B cell (primary cell): ENCODE results near the gene PSKH1. TPM values are rescaled to one million over a fixed set of nuclear protein-coding genes. Genes with fewer than 3 reads are reported as not detected.

ENCODE experiments used
- ATAC-seq: fragments of 200-7000 bp; cut with Tn5 transposase; one replicate; pipeline ENCODE4 v1.10.0; 2021; ENCODE audit warnings: low read depth, mild to moderate bottlenecking, moderate number of reproducible peaks, moderate library complexity
- CTCF ChIA-PET: fragments of 350-600 bp; sonication (Branson Sonifier 250); formaldehyde crosslinking; loops from one replicate; lab custom pipeline; 2021; ENCODE audit warnings: antibody characterized with exemption, inconsistent platforms; lab: Charles Lee
- POLR2A ChIA-PET: fragments of 350-600 bp; sonication (Branson Sonifier 250); formaldehyde crosslinking; loops from one replicate; lab custom pipeline; 2021; ENCODE audit warnings: antibody characterized with exemption; lab: Charles Lee
- DNase-seq: peaks from one replicate; pipeline ENCODE4 v3.0.0; 2013
- H2AFZ ChIP-seq: 2 replicates; pipeline ENCODE4 v1.6.1; 2012; ENCODE audit warnings: mild to moderate bottlenecking, low read depth, low read length; ENCODE audit not compliant: insufficient read depth, poor library complexity, severe bottlenecking
- H3K27ac ChIP-seq, 2 donors: 1 replicate in 1 of 2; 2 replicates in 1 of 2; pipeline ENCODE4 v1.5.1; 2012 to 2013; ENCODE audit warnings: low read length in 2 of 2, mild to moderate bottlenecking in 2 of 2, moderate library complexity in 1 of 2
- H3K27me3 ChIP-seq, 4 experiments: fragments of 200-600 bp in 1 of 4; sonication (generic) in 1 of 4; replicated peaks in 1 of 4; 1 replicate in 2 of 4; 2 replicates in 2 of 4; pipeline versions ENCODE4 v1.6.1 to v1.7.0; 2013 to 2016; ENCODE audit warnings: low read length in 3 of 4, mild to moderate bottlenecking in 2 of 4, mixed read lengths in 1 of 4, moderate library complexity in 1 of 4; ENCODE audit not compliant: insufficient read depth in 4 of 4, control insufficient read depth in 3 of 4; ENCODE audit errors: control extremely low read depth in 1 of 4
- H3K36me3 ChIP-seq, 2 experiments: replicated peaks in 1 of 2; 1 replicate in 1 of 2; 2 replicates in 1 of 2; pipeline versions ENCODE4 v1.6.1 to v1.7.1; 2013; ENCODE audit warnings: low read length in 1 of 2; ENCODE audit not compliant: insufficient read depth in 2 of 2, control insufficient read depth in 1 of 2; ENCODE audit errors: control extremely low read depth in 1 of 2, extremely low read depth in 1 of 2
- H3K4me1 ChIP-seq, 2 donors: fragments of 200-600 bp in 1 of 2; sonication (generic) in 1 of 2; 1 replicate in 1 of 2; 2 replicates in 1 of 2; pipeline versions ENCODE4 v1.5.1 to v1.6.1; 2013 to 2017; ENCODE audit warnings: low read length in 2 of 2; ENCODE audit not compliant: control insufficient read depth in 2 of 2, insufficient read depth in 2 of 2
- H3K4me2 ChIP-seq: replicated peaks from 2 replicates; pipeline ENCODE3; 2012; ENCODE audit warnings: mild to moderate bottlenecking, low read depth, low read length; ENCODE audit not compliant: poor library complexity, severe bottlenecking
- H3K4me3 ChIP-seq, 5 experiments: fragments of 200-600 bp in 1 of 5; sonication (generic) in 1 of 5; 1 replicate in 3 of 5; 2 replicates in 2 of 5; pipeline versions ENCODE4 v1.5.1 to v1.7.0; 2011 to 2016; ENCODE audit warnings: low read length in 4 of 5, mild to moderate bottlenecking in 4 of 5, low read depth in 2 of 5, control low read depth in 1 of 5, moderate library complexity in 1 of 5; ENCODE audit not compliant: insufficient read depth in 1 of 5; ENCODE audit errors: control extremely low read depth in 1 of 5, extremely low read depth in 1 of 5
- H3K79me2 ChIP-seq: fragments of 200-600 bp; sonication (generic); one replicate; pipeline ENCODE4 v1.6.0; 2016; ENCODE audit warnings: low read length; ENCODE audit not compliant: control insufficient read depth, insufficient read depth
- H3K9ac ChIP-seq: fragments of 200-600 bp; sonication (generic); 2 replicates; pipeline ENCODE4 v1.6.1; 2017; ENCODE audit warnings: mild to moderate bottlenecking, low read length, moderate library complexity
- H3K9me3 ChIP-seq, 3 donors: one replicate each; pipeline versions ENCODE4 v1.6.1 to v1.7.1; 2013; ENCODE audit warnings: low read length in 2 of 3; ENCODE audit not compliant: control insufficient read depth in 2 of 3, insufficient read depth in 1 of 3; ENCODE audit errors: control extremely low read depth in 1 of 3
- H4K20me1 ChIP-seq: 2 replicates; pipeline ENCODE4 v1.6.0; 2012; ENCODE audit warnings: mild to moderate bottlenecking, low read length; ENCODE audit not compliant: insufficient read depth, control insufficient read depth, poor library complexity, severe bottlenecking
- H3K27ac Mint-ChIP-seq: one replicate; pipeline ENCODE4 v1.8.0; 2021; ENCODE audit warnings: mixed read lengths
- H3K27me3 Mint-ChIP-seq: one replicate; pipeline ENCODE4 v1.8.0; 2021; ENCODE audit warnings: mixed read lengths
- H3K4me1 Mint-ChIP-seq: one replicate; pipeline ENCODE4 v1.8.0; 2021; ENCODE audit warnings: mixed read lengths
- H3K4me3 Mint-ChIP-seq: one replicate; pipeline ENCODE4 v1.8.0; 2021; ENCODE audit warnings: mixed read lengths
- H3K9me3 Mint-ChIP-seq: one replicate; pipeline ENCODE4 v1.8.0; 2022; ENCODE audit warnings: mixed read lengths; ENCODE audit not compliant: insufficient read depth
- EZH2 ChIP-seq: IDR thresholded peaks from 2 replicates; pipeline ENCODE4 v1.6.1; 2012; ENCODE audit warnings: borderline replicate concordance, low read depth, mild to moderate bottlenecking, moderate library complexity, low read length; ENCODE audit not compliant: insufficient read depth, poor library complexity, severe bottlenecking
- WGBS: methylation state at CpG from one replicate; pipeline ENCODE4 v1.1.5; 2013; ENCODE audit warnings: missing lambda C conversion rate; ENCODE audit not compliant: insufficient coverage; 5-methylcytosine and 5-hydroxymethylcytosine counted together
- intact Hi-C: fragments of 100-400 bp; cut with micrococcal nuclease; formaldehyde crosslinking; loops from one replicate; pipeline ENCODE4 v1.10.0; 2022
- polyA plus RNA-seq: library from polyadenylated mRNA; depleted of rRNA; stranded (reverse); fragments of >200 nt; gene quantifications from 2 replicates; pipeline ENCODE4 v1.2.3, GENCODE V29; 2012
- total RNA-seq, 2 donors: library from RNA; stranded (reverse); fragments of 120-200 nt in 1 of 2; gene quantifications; 1 replicate in 1 of 2; 2 replicates in 1 of 2; pipeline versions ENCODE4 v1.2.3 to v1.2.4, GENCODE V29; 2013 to 2022
- TF ChIP-seq, protein P1 (sequence below): fragments of 200-600 bp; IDR thresholded peaks from one replicate; pipeline ENCODE4 v1.8.0; 2022; ENCODE audit warnings: antibody characterized with exemption, mild to moderate bottlenecking

PSKH1 gene
- total and polyA plus RNA-seq, 2 donors (not counting 1 experiment from before 2014, with no cell fraction given) = 20.1 to 29.1 TPM

DNA sequence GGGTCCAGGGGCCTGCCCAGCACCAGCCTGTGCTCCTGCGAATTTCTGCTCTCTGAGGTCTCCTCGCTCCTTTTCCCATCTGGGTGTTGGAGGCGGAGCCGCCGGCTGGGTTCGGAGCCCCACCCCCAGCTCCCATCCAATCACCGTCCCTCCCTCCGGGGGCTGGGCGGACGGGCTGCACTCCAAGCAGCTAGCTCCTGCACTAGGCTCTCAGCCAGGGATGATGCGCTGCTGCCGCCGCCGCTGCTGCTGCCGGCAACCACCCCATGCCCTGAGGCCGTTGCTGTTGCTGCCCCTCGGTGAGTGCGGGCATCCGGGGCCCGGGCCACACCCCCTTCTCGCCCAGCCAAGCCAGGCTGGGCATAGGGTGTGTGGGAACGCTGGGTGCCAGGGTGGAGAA is 8.4 kb upstream of the PSKH1 start, which contains the start of gene NRN1L:
TSS of gene NRN1L (plus strand) at position 202 of the 400 bp plus-strand sequence. CDS start at position 221, 19 bp downstream.
- POLR2A ChIA-PET = interaction anchor here (1.7 kb wide), 1 partner anchor 156 kb away, joined by 12 read pairs; no protein-coding TSS in a partner anchor
- Histone ChIP-seq H4K20me1 (no peaks in the 10 kb centered on the region), H3K27ac (no peak within 1 kb of the TSS), H3K4me1 (no peaks in the 10 kb centered on the region), H3K9me3 (no peaks in the 10 kb centered on the region), H3K27me3 (no peaks in the 10 kb centered on the region), H3K79me2 (peaks cover 6% of the 10 kb centered on the region), H2AFZ (no peak within 1 kb of the TSS), H3K4me2 (no peak within 1 kb of the TSS), H3K9ac (no peak within 1 kb of the TSS), H3K4me3 (no peak within 1 kb of the TSS), H3K36me3 (peaks cover 0 to 60% of the 10 kb centered on the region in 2 experiments)
- DNase-seq (no peak), ATAC-seq (no peak)
- intact Hi-C loops = no loop called here
- 96% methylated on average over 21 of the region's 22 CpGs for WGBS
- H3K27me3 Mint-ChIP-seq = no peaks in the 10 kb centered on the region
- H3K4me1 Mint-ChIP-seq = no peaks in the 10 kb centered on the region
- H3K4me3 Mint-ChIP-seq = no peak within 1 kb of the TSS
- CTCF ChIA-PET = interaction anchor here (0.8 to 9.3 kb wide), 40 partner anchors 8 to 343 kb away, joined by 3 to 151 read pairs (median 8); partner anchors contain the start of genes DDX28, DPEP2, DUS2 and GFOD2
- H3K27ac Mint-ChIP-seq = no peak within 1 kb of the TSS
- H3K9me3 Mint-ChIP-seq = no peaks in the 10 kb centered on the region
- TF ChIP-seq EZH2 = no peak
- TF ChIP-seq, protein P1, sequence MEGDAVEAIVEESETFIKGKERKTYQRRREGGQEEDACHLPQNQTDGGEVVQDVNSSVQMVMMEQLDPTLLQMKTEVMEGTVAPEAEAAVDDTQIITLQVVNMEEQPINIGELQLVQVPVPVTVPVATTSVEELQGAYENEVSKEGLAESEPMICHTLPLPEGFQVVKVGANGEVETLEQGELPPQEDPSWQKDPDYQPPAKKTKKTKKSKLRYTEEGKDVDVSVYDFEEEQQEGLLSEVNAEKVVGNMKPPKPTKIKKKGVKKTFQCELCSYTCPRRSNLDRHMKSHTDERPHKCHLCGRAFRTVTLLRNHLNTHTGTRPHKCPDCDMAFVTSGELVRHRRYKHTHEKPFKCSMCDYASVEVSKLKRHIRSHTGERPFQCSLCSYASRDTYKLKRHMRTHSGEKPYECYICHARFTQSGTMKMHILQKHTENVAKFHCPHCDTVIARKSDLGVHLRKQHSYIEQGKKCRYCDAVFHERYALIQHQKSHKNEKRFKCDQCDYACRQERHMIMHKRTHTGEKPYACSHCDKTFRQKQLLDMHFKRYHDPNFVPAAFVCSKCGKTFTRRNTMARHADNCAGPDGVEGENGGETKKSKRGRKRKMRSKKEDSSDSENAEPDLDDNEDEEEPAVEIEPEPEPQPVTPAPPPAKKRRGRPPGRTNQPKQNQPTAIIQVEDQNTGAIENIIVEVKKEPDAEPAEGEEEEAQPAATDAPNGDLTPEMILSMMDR = no peak

DNA sequence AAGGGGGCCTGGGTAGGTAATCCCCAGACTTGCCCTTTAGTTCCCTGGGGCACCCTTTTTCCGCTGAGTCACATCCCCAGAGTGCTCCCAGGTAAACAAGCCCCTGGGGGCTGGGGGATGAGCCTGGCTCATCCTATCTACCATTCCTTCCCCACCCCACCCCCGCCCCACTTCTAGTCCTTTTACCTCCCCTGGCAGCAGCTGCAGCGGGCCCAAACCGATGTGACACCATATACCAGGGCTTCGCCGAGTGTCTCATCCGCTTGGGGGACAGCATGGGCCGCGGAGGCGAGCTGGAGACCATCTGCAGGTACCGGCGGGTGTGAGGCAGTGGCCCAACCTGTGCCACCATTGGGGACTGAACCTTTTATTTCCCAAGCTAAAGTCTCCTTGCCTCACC is 7.5 kb upstream of the PSKH1 start:
- no peaks in the 10 kb centered on the region for H3K27me3 ChIP-seq
- TF ChIP-seq, protein P1 = no peak
- no peak for TF ChIP-seq EZH2
- peaks cover 6% of the 10 kb centered on the region for H3K79me2 ChIP-seq
- ChIA-PET CTCF (interaction anchor here (0.5 to 9.3 kb wide), 14 partner anchors 11 to 365 kb away, joined by 3 to 151 read pairs (median 4); partner anchors contain the start of gene LCAT), POLR2A (interaction anchor here (1.7 kb wide), 1 partner anchor 155 kb away, joined by 12 read pairs; no protein-coding TSS in a partner anchor)
- no peaks in the 10 kb centered on the region for H4K20me1 ChIP-seq
- no peak overlapping the region for H3K4me3 ChIP-seq
- no peaks in the 10 kb centered on the region for H3K4me1 ChIP-seq
- no peaks in the 10 kb centered on the region for H3K4me1 Mint-ChIP-seq
- no peak overlapping the region for H3K27ac ChIP-seq
- no peaks in the 10 kb centered on the region for H3K9me3 Mint-ChIP-seq
- no peaks in the 10 kb centered on the region for H3K9me3 ChIP-seq
- DNase-seq (no peak), ATAC-seq (no peak)
- intact Hi-C loops = no loop called here
- no peak overlapping the region for H3K9ac ChIP-seq
- 98% methylated on average over 9 of the region's 12 CpGs for WGBS
- H3K36me3 ChIP-seq = peaks cover 0 to 52% of the 10 kb centered on the region in 2 experiments
- no peak overlapping the region for H3K4me2 ChIP-seq
- H2AFZ ChIP-seq = no peak overlapping the region
- no peak overlapping the region for H3K27ac Mint-ChIP-seq
- H3K4me3 Mint-ChIP-seq = no peak overlapping the region
- H3K27me3 Mint-ChIP-seq = no peaks in the 10 kb centered on the region
